NCI-H345 treated with DMSO at 0.1 percent for 48 hours (cell line): ENCODE measurements around the gene ABHD2.

Experiments used
- DNase-seq: peaks from one replicate; lab custom pipeline; 2025; ENCODE audit not compliant: unreplicated experiment; lab: John Stamatoyannopoulos, UW

Gene ABHD2

DNA sequence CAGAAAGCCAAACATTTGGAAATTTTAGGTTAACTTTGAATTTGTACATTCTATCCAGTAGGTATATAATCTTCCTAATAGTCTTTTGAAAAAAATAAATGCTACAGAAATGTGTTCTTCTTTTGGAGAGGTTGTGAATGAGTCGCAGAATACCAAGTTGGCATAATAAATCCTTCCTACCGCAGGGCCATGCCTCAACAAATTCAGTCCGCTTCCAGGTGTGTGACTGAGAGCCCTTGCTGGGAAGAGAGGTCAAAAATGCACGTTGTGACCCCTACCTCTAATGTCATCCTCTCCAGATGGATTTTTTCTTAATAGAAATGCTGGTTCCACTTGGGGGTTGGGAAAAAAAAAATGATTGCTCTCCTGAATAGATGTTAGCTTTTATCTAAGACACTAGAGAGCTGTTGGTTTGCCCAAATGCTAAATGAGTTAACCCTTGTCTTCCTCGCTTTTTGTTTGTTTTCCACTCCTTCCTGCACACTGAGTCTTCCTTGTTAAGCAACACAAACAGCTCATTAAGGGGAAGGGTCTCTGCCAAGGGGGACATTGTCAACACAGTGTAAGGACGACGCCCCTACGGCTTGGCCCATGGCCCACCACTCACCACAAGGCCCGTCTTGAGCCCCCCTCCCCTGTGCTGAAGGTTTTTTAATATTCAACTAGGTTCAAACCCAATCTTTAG, 99.2 kb downstream of the ABHD2 start:
- no peak for DNase-seq

DNA sequence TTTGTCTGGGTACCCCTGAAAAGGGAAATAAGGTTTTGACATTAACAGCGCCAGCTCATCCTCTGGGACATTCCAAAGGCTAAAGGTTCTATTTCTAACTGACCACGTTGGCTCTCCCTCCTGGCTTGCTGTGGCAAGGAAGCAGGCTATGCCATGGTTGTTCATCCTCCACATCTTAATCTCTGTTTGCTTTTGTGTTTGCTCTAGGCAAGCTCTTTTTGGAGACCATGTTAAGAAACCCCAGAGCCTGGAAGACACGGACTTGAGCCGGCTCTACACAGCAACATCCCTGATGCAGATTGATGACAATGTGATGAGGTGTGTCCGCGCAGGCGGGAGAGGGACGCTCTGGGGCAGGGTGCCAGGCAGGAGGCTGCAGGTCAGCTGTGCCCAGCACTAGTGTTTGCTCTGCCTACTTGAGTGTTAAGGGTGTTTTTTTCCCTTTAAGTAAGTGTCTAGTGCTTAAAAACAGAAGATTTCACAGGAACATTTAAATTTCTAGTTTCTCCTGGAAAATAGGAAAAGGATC, 99.8 kb downstream of the ABHD2 start:
- DNase-seq: no peak

DNA sequence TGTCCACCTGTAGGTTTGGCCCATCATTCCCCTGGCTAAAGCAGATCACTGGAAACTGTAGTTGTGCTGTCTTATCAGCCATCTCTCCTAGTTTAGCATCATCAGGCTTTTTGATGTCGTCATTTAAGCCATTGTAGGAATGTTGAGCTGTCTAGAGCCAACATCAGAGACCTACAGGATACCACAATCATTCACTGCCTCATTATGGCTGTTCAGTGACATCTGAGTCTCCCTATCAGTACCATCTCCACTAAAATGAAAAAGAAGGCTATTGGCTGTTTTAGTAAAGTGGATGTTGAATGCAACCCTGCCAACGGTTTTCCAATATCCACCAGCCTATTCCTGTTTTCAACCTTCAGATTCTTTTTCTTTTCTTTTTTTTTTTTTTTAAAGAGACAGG, 103.9 kb downstream of the ABHD2 start:
- DNase-seq: no peak

DNA sequence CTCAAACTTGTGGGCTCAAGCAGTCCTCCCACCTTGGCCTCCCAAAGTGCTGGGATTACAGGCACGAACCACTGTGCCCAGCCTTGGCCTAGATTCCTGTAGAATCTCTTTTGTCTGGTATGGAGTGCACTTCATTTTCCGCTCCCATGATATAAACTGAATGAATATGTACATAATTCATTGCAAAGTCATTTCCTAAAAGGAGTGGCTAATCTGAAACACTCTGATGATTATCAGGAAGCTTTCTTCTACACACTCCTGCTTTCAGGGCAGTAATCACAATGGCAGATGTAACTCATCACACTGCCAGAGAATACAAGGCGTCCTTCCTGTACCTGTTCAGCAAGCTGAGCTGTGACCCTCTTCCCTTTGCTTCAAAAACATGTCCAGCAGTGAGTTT, 104.5 kb downstream of the ABHD2 start:
- no peak for DNase-seq

DNA sequence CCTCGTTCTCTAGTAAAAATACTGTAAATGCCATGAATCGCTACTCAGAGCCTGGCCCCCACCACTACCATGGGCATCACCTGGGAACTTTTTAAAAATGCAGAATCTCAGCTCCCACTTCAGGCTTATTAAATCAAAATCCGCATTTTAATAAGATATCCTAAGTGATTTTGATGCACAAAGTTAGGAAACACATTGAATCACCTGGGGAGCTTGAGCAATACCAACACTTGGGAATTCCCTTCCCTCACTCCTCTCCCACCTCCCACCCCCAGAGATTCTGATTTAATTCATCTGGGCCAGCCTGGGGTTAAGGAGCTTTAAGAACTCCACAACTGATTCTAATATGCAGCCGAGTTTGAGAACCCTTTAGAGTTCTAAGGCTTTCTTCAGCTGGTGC, 106.4 kb downstream of the ABHD2 start:
- DNase-seq: no peak

DNA sequence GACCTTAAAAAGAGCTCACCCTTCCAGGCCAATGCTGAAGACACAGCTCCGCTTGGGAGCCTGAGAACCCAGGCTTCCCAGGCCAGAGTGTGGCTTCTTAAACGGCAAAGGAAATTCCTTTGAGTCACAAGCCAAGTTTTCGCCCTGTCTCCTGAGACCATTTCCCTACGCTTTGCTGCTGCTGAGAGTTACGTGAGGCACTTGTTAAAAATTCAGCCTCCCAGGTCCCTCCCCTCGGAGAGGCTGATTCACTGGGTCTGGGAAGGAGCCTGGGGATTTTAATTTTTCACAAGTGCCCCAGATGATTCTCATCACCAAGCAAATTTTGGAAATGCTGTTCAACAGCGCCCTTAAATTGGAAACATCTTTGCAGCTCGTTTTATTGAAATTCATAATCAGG, 107.6 kb downstream of the ABHD2 start:
- DNase-seq: no peak

DNA sequence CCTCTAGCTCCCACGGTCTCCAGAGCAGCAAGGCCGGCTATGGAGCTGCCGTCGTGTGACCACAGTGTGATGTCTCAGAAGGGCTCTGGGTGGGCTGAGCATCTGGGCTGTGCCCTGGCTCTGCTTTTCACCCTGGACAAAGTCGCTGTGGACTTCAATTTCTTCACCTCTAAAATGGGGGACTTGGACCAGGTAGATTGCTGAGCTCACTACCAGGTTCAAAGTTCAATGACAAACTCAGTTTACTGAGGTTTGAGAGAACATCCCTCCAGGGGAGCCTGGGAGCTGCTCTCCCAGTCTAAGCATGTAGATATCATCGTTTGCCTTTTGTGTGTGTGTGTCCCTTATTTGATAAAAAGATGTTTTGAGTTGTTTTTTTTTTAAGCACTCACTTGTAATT, 108.0 kb downstream of the ABHD2 start:
- DNase-seq: no peak

DNA sequence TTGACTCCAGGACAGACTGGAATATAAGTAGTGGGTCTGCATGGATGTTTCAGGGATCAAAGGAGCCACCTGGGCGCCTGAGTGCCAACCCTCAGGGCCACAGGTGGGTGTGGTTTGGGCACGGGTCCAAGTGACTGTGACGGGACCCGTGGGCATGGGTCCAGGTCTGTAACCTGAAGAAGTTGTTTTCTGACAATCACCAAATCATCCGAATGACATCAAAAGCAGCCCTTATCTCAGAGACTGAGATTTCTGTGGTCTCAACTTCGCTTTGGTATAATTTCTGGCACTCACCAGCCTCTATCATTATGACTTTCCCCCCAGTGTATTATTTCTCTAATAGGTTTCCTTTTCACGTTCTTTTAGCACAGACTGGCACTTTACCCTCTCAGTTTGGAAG, 108.7 kb downstream of the ABHD2 start:
- peak; percentile 4 for DNase-seq

DNA sequence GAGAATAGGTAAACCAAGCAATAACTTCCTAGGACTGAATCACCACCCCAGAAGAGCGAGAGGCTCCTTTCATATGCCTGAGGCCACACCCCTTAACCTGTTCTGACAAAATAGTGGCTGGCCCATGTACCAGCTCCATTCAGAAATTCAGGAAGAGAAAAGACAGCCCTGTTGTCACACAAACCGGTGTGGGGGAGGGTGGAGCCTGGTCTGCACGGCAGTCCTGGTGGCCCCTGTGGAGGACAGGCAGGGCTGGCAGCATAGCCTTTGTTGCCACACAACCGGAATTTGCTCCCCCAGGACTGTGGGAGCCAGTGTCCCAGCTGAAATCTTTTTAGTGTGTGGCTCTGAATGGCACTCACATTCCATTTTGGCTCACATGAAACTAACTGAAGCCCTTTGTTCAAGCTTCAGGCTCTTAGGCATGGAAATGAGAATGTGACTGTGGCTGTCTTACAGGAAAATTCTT, 109.3 kb downstream of the ABHD2 start:
- DNase-seq: no peak

DNA sequence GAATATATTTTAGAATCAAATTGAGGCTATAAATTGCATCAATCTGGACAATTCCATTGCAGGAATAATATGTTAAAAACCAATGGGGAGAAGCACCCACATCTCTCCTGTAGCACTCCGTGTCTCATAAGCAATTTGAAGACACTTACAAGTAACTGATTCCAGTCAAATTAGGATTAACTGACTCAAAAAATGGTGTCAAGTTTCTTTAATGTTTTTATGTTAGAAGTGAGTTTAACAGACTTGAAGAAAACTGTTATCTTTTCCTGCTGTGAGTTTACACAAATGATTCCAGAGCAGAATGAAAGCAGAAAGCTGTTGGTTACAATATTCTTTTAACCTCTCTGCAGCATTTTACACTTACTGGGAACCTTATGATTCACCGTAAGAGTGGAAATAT, 109.9 kb downstream of the ABHD2 start:
- DNase-seq: no peak

DNA sequence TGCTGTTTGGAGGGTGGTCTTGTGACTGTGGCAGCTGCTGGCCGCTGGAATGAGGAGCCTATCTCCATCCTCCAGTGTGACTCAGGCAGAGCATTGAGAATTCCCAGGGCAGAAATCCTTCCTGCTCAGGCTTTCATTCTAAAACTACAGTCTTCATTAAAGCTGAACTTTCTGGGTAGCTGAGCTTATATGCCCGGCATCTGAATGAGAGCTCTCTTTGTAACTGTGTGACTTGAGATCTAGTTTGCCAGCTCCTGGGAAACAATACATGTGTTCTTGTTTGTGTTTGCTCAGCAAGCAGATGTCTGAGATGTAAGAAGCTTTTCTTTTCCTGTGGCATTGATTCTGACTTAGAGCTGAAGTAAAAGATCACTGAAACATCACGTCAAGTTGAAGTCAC, 110.7 kb downstream of the ABHD2 start:
- DNase-seq: no peak

DNA sequence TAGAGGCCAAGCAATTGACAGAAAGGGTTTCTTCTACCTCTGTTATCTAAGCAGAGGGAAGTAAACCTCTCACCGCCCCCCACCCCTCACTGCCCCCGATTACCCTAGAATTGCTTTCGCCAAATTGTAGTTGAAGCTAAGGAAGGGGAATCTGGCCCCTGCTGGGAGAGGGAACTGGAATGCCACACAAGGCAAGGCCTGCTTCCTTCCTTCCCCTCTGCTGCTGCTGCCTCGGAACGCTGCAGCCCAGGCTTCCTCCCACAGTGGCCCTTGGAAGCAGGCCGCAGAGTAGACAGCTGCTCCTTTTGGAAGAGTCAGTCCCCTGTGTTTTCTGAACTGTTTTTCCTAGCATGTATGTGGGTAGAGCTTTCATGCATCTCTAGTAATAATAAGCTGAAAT, 111.5 kb downstream of the ABHD2 start:
- DNase-seq: no peak

DNA sequence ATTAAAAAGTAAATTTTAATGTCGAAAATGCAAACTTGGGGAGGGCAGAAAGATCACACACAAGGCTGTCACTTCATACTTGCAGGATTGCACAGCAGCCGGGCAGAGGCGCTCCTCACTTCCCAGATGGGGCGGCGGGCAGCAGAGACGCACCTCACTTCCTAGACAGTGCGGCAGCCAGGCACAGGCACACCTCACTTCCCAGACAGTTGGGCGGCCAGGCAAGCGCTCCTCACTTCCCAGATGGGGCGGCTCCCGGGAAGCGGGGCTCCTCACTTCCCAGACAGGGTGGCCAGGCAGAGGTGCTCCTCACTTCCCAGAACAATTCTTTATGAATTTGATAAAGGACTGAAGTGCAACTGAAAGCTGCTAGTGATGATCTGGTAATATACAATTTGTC, 111.9 kb downstream of the ABHD2 start:
- DNase-seq: no peak

DNA sequence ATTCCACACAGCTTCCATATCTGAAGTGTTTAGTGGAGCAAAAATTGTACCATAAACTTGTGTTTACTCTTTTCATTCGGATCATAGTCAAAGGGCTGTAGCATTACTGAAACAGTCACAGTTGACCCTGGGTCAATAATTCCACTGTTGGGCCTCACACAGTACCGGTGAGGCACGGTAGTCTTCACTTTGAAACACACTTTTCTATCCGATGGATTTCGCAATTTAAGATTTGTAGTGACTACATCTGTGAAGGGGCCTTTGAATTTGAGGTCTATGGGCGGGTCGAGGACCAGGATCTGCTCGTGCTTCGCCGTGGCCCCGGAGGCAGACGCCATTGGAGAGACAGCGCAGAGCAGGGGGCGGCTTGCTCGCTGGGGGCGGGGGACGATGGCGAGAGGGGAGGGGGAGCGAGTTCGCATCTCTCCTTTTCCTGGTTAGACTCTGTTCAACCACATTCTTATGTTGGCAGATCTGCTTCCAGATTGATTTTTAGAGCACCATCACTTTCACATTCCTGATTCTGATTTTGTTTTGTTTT, 113.3 kb downstream of the ABHD2 start:
- no peak for DNase-seq

DNA sequence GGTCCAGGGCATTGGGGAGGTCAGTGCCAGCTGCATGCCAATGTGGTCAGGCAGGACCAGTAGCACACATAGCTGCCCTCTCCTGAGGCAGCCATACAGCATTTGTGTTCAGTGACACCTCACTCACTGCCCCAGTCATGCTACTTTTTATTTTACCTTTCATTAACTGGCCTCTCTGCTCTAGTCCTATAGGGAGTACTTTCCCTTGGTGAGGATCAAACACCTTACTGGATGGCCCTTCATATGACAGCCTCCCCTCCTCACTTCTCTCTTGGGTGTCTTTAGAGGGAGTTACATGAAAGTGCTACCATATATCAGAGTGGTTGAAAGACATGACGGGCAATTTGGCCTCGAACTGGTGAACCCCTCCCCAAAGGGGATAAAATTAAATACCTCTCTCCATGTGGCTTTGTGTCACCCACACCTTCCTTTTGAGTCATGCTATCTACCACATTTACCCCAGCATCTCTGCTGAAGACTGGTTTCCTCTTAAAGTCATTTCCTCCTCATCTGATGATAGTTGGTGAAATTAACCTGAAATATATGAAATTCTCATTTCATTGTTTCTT, 115.5 kb downstream of the ABHD2 start:
- no peak for DNase-seq

DNA sequence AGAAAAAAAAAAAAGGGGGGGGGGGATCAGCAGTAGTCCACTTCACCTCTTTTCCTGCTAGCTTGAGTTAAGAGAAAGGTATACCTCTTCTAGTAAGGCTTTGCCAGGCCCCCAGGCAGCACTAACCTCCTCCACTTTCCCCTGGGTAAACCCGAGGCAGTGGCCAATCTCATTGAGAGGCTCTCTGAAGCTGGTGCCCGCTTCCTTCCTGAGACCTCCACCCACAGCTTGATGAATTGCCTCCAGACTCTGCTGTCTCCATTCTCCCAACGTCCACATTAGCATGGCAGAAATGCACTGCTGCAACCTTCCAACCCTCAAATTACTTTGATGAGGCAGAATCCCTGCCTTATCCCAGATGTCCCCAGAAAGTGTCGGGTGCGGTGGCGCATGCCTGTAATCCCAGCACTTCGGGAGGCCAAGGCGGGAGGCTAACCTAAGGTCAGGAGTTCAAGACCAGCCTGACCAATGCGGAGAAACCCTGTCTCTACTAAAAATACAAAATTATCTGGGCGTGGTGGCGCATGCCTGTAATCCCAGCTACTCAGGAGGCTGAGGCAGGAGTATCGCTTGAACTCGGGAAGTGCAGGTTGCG, 117.8 kb downstream of the ABHD2 start:
- no peak for DNase-seq

DNA sequence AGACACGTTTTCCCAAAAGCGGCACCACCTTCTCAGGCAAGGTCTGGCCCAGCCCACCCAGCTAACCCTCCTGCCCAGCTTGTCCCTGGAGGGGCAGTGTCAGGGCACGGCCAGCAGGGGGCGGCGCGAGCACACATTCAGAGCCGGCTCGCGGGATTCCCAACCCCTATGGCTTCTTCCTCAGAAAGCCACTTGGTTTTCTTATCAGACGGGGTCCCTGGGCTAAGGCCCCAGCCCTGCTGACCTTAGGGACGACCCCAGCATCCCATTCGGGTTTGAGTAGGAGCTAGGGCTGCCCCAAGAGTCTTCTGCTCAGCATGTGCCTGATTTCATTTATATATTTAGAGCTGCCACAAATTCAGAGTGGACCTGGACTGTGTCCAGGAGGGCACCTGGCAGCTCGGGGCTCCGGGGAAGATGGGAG, 118.7 kb downstream of the ABHD2 start:
- DNase-seq: peak; percentile 27

DNA sequence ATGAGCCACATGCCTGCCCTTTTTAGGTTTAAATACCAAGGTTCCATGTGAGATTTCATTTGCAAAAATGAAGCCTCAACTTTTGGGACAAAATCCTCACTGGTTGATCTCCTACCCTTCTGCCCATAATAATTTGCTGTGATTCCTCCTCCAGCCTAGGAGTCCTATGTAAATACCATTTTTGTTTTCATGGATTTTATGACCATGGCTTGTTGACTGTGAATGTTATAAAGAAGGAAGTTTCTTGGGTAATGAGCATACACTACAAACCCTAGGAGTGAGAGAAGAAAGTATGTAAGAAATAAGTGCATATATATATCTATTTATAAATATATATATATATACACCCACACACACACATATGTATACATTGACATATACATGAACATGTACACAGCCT, 120.0 kb downstream of the ABHD2 start:
- no peak for DNase-seq

DNA sequence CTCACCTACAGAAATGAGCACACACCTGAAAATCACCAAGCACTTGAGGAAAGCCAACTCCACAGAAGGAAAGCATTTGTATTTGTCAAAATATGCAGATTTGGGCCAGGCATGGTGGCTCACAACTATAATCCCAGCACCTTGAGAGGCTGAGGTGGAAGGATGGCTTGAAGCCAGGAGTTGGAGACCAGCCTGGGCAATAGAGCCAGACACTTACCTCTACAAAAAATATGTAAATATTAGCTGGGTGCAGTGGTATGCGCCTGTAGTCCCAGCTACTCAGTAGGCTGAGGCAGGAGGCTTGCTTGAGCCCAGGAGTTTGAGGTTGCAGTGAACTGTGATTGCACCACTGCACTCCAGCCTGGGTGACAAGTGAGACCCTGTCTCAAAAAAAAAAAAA, 120.8 kb downstream of the ABHD2 start:
- no peak for DNase-seq

DNA sequence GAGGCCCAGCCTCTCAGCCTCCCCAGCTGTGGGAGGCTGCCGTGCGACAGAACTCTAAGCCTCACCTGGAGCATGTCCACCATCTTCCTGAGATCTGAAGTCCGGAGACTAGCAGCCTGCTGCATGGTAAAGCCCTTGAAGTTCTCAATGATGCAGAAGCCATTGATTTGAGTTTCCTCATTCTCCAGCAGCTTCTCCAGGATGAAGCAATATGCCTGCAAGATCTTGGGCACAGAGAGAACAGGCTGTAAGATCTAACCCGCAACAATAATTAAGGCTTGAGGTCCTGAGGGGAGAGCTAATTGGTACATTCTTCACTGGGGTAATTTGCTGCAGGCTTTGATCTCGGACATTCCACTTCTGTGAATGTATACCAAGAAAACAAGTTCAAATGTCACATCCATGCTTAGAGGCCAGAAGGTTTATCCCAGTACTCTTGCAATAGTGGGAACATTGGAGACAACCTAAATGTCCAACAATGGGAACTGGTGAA, 123.5 kb downstream of the ABHD2 start:
- no peak for DNase-seq

DNA sequence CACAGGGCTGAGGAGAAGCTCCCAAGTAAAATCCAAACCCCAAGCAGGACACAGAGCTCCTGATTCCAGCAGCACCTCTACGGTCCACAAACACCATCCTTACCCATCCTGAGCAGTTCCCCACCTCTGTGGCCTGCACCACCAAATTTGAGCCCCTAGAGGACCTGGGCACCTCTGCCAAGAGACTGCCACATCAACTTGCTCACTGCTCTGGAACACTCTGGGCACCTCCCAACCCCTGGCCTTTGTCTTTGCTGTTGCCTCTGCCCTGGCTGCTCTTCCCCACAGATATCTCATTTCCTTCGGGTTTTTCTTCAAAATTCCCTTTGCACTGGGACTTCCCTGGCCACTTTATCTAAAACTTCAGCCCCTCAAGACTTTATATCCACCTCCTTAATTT, 127.4 kb downstream of the ABHD2 start:
- DNase-seq: no peak

DNA sequence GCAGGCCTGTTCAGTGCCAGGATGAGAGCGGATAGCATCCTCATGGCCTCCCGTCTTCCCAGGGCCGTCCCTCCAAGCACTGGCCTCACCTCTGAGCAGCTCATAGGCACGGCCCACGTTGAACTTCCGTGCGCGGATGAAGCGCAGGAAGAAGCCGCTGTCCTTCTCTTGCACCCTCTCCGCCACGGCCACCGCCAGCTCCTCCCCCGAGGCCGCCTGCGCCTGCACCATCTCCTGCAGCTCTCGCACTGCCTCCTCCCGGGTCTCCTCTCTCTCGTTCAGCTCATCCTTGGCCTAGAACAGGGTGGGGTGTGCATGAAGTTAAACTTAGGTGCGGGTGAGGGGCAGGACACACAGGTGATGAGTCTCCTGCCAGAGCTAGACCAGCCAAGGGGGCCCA, 128.8 kb downstream of the ABHD2 start:
- DNase-seq: no peak
